Astrocyte (in vitro differentiated cells and primary cell): ENCODE results near the gene NCK2. TPM values are rescaled to one million over a fixed set of nuclear protein-coding genes. Genes with fewer than 3 reads are reported as not detected.

Experiments used
- DNase-seq: peaks from one replicate; pipeline ENCODE4 v3.0.0-alpha.2; 2010; ENCODE audit warnings: low read depth
- FAIRE-seq: peaks from 2 replicates; lab custom pipeline; 2011; peaks lifted over from hg19 to GRCh38; lab: Jason Lieb, UNC
- H2AFZ ChIP-seq: 2 replicates; pipeline ENCODE4 v1.6.0; 2012; ENCODE audit warnings: low read depth, low read length, inconsistent platforms
- H3K27ac ChIP-seq: 2 replicates; pipeline ENCODE4 v1.5.1; 2011; ENCODE audit warnings: low read depth, low read length, inconsistent platforms
- H3K27me3 ChIP-seq: 2 replicates; pipeline ENCODE4 v1.6.0; 2011; ENCODE audit warnings: low read length, inconsistent platforms; ENCODE audit not compliant: insufficient read depth
- H3K36me3 ChIP-seq: 2 replicates; pipeline ENCODE4 v1.5.1; 2011; ENCODE audit warnings: low read length, inconsistent platforms; ENCODE audit not compliant: insufficient read depth
- H3K4me1 ChIP-seq: 2 replicates; pipeline ENCODE4 v1.5.1; 2011; ENCODE audit warnings: low read length, inconsistent platforms; ENCODE audit not compliant: insufficient read depth
- H3K4me2 ChIP-seq: 2 replicates; pipeline ENCODE4 v1.6.0; 2012; ENCODE audit warnings: low read length, inconsistent platforms
- H3K4me3 ChIP-seq: 2 replicates; pipeline ENCODE4 v1.5.1; 2011; ENCODE audit warnings: low read depth, mild to moderate bottlenecking, low read length, inconsistent platforms; ENCODE audit not compliant: insufficient read depth
- H3K79me2 ChIP-seq: 2 replicates; pipeline ENCODE4 v1.6.0; 2012; ENCODE audit warnings: mild to moderate bottlenecking, low read length, inconsistent platforms; ENCODE audit not compliant: insufficient read depth
- H3K9ac ChIP-seq: 2 replicates; pipeline ENCODE4 v1.6.0; 2012; ENCODE audit warnings: mild to moderate bottlenecking, low read length, inconsistent platforms
- H3K9me3 ChIP-seq: 2 replicates; pipeline ENCODE4 v1.5.1; 2012; ENCODE audit warnings: low read depth, mild to moderate bottlenecking, low read length, inconsistent platforms; ENCODE audit not compliant: insufficient read depth
- H4K20me1 ChIP-seq: 2 replicates; pipeline ENCODE4 v1.6.0; 2012; ENCODE audit warnings: low read length, inconsistent platforms; ENCODE audit not compliant: insufficient read depth
- H3K27ac Mint-ChIP-seq: one replicate; pipeline ENCODE4 v1.8.0; 2021; ENCODE audit warnings: mild to moderate bottlenecking, mixed read lengths; ENCODE audit not compliant: unreplicated experiment
- H3K27me3 Mint-ChIP-seq: one replicate; pipeline ENCODE4 v1.8.0; 2021; ENCODE audit warnings: low read depth, mixed read lengths; ENCODE audit not compliant: unreplicated experiment
- H3K36me3 Mint-ChIP-seq: one replicate; pipeline ENCODE4 v1.8.0; 2021; ENCODE audit warnings: low read depth, mixed read lengths; ENCODE audit not compliant: unreplicated experiment
- H3K4me1 Mint-ChIP-seq: one replicate; pipeline ENCODE4 v1.8.0; 2021; ENCODE audit warnings: low read depth, mixed read lengths; ENCODE audit not compliant: unreplicated experiment
- H3K4me3 Mint-ChIP-seq: one replicate; pipeline ENCODE4 v1.8.0; 2021; ENCODE audit warnings: mild to moderate bottlenecking, moderate library complexity, mixed read lengths; ENCODE audit not compliant: unreplicated experiment
- H3K9me3 Mint-ChIP-seq: one replicate; pipeline ENCODE4 v1.8.0; 2021; ENCODE audit warnings: mild to moderate bottlenecking, mixed read lengths; ENCODE audit not compliant: unreplicated experiment
- EZH2 ChIP-seq: IDR thresholded peaks from 2 replicates; pipeline ENCODE4 v1.6.1; 2012; ENCODE audit warnings: mild to moderate bottlenecking, low read length, inconsistent platforms; ENCODE audit not compliant: insufficient read depth
- total RNA-seq: library from RNA; stranded (reverse); gene quantifications from 2 replicates; pipeline ENCODE4 v1.2.1, GENCODE V29; 2021
- TF ChIP-seq, protein P1 (sequence below): IDR thresholded peaks from 2 replicates; pipeline ENCODE4 v1.5.1; 2011; ENCODE audit warnings: low read depth, mild to moderate bottlenecking, inconsistent platforms, low read length, moderate library complexity; ENCODE audit not compliant: insufficient read depth

Gene NCK2
- total RNA-seq, 1 donor from 2014 or later = 61.6 TPM

DNA sequence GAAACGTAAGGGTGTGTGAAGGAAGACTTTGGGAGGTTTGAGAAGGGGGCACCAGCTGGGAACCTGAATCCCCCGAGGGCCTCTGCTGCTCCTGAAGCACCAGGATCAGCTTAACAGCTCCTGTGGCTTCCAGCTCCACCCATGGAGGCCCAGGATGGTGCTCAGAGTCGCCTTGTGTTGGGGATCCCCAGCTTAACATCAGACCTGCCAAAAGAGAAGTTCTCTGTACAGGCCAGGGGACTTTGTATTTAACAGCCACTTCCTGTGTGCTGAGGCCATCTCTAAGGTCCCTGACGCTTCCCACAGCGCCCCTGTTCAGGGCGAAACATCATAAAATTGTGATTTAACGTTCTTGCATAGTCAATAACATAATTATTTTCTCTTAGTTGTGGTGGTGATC is 77.5 kb downstream of the NCK2 start:
- Histone ChIP-seq H3K4me1 (no peaks in the 10 kb centered on the region), H2AFZ (no peak overlapping the region), H3K9ac (no peak overlapping the region), H3K79me2 (peaks cover 49% of the 10 kb centered on the region), H3K36me3 (no peaks in the 10 kb centered on the region), H3K27ac (no peak overlapping the region), H4K20me1 (peaks cover 64% of the 10 kb centered on the region), H3K9me3 (no peaks in the 10 kb centered on the region), H3K4me3 (no peak overlapping the region), H3K27me3 (no peaks in the 10 kb centered on the region), H3K4me2 (no peak overlapping the region)
- Mint-ChIP-seq H3K27ac (no peak overlapping the region), H3K27me3 (no peaks in the 10 kb centered on the region), H3K9me3 (peaks cover 2% of the 10 kb centered on the region), H3K4me3 (no peak overlapping the region), H3K4me1 (peaks cover 7% of the 10 kb centered on the region), H3K36me3 (peaks cover 23% of the 10 kb centered on the region)
- TF ChIP-seq EZH2 = no peak
- TF ChIP-seq, protein P1, sequence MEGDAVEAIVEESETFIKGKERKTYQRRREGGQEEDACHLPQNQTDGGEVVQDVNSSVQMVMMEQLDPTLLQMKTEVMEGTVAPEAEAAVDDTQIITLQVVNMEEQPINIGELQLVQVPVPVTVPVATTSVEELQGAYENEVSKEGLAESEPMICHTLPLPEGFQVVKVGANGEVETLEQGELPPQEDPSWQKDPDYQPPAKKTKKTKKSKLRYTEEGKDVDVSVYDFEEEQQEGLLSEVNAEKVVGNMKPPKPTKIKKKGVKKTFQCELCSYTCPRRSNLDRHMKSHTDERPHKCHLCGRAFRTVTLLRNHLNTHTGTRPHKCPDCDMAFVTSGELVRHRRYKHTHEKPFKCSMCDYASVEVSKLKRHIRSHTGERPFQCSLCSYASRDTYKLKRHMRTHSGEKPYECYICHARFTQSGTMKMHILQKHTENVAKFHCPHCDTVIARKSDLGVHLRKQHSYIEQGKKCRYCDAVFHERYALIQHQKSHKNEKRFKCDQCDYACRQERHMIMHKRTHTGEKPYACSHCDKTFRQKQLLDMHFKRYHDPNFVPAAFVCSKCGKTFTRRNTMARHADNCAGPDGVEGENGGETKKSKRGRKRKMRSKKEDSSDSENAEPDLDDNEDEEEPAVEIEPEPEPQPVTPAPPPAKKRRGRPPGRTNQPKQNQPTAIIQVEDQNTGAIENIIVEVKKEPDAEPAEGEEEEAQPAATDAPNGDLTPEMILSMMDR = no peak
- FAIRE-seq = no peak
- DNase-seq = no peak

DNA sequence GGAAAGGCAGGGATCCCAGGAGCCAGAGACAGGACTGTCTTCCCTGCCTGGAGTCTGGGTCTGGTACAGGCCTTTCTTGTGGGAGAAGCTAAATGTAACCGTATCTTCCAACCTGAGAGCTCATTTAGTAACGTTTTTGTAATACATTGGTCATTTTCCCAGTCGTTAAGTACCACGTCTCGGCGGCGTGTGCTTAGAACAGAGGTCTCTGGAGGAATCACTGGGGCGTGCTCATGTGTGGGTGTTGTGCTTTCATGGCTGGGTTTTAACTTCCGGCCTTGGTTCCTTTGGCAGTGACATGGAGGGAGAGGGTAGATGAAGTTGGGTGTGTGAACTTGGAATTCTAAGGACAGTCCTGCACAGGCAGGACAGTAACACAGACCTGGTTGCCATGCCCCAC is 79.7 kb downstream of the NCK2 start:
- Histone ChIP-seq H2AFZ (no peak overlapping the region), H3K9me3 (no peaks in the 10 kb centered on the region), H3K36me3 (no peaks in the 10 kb centered on the region), H3K4me2 (no peak overlapping the region), H3K79me2 (peaks cover 51% of the 10 kb centered on the region), H3K4me3 (no peak overlapping the region), H3K9ac (no peak overlapping the region), H4K20me1 (peaks cover 72% of the 10 kb centered on the region), H3K27ac (no peak overlapping the region), H3K4me1 (no peaks in the 10 kb centered on the region), H3K27me3 (no peaks in the 10 kb centered on the region)
- no peak overlapping the region for H3K27ac Mint-ChIP-seq
- no peak overlapping the region for H3K4me3 Mint-ChIP-seq
- peaks cover 22% of the 10 kb centered on the region for H3K36me3 Mint-ChIP-seq
- H3K9me3 Mint-ChIP-seq = peaks cover 2% of the 10 kb centered on the region
- no peak for TF ChIP-seq EZH2
- TF ChIP-seq, protein P1 = no peak
- no peak for FAIRE-seq
- DNase-seq = no peak
- peaks cover 13% of the 10 kb centered on the region for H3K4me1 Mint-ChIP-seq
- H3K27me3 Mint-ChIP-seq = no peaks in the 10 kb centered on the region

DNA sequence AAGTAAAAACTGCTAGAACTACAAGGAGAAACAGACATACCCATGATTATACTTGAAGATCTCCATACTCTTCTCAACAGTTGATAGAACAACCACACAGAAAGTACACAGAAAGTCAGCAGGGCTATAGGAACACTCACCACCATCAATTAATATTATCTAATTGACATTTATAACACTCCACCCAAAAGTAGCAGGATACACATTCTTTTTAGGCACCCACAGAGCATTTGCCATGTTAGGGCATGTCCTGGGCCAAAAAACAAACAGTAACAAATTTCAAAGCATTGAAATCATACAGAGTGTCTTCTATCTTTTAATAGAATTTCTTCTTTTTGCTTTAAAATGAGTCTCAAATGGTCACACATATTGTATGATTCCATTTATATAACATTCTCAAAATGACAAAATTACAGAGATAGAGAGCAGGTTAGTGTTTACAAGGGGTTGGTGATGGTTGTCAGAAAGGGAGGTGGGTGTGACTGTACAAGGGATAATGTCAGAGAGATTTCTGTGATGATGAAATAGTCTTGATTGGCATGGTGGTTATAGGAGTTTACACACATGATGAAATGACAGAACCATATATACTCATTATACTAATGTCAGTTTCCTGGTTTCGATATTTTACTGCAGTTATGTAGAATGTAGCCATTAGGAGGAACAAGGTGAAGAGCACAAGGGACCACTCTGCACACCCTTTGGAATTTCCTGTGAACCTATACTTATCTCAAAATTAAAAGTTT is 82.8 kb downstream of the NCK2 start:
- H3K4me1 ChIP-seq = no peaks in the 10 kb centered on the region
- TF ChIP-seq, protein P1 = no peak
- no peak for TF ChIP-seq EZH2
- H3K36me3 Mint-ChIP-seq = peaks cover 17% of the 10 kb centered on the region
- no peak overlapping the region for H3K27ac ChIP-seq
- no peaks in the 10 kb centered on the region for H3K27me3 ChIP-seq
- H3K36me3 ChIP-seq = no peaks in the 10 kb centered on the region
- peaks cover 10% of the 10 kb centered on the region for H3K4me1 Mint-ChIP-seq
- H2AFZ ChIP-seq = no peak overlapping the region
- H3K4me3 ChIP-seq = no peak overlapping the region
- H3K9me3 Mint-ChIP-seq = peaks cover 2% of the 10 kb centered on the region
- DNase-seq (no peak), FAIRE-seq (no peak)
- H3K4me3 Mint-ChIP-seq = no peak overlapping the region
- H3K9ac ChIP-seq = no peak overlapping the region
- H3K79me2 ChIP-seq = peaks cover 62% of the 10 kb centered on the region
- no peaks in the 10 kb centered on the region for H3K27me3 Mint-ChIP-seq
- no peaks in the 10 kb centered on the region for H3K9me3 ChIP-seq
- no peak overlapping the region for H3K4me2 ChIP-seq
- no peak overlapping the region for H3K27ac Mint-ChIP-seq
- H4K20me1 ChIP-seq = peaks cover 70% of the 10 kb centered on the region
